Activated T-helper 9 cell treated with anti-CD3 and anti-CD28 coated beads, Interleukin-2, amount 50 U/mL, for 16 hours (primary cell): Measurements from ENCODE around the gene RPTOR.
"Not testable (repeated sequence)": the region's sequence is repeated elsewhere in the genome, so short reads cannot be mapped to it uniquely, and the experiment has no call there.

Experiments
- DNase-seq: peaks from one replicate; pipeline ENCODE4 v3.0.0-alpha.2; 2020; ENCODE audit warnings: low read depth

RPTOR gene

DNA sequence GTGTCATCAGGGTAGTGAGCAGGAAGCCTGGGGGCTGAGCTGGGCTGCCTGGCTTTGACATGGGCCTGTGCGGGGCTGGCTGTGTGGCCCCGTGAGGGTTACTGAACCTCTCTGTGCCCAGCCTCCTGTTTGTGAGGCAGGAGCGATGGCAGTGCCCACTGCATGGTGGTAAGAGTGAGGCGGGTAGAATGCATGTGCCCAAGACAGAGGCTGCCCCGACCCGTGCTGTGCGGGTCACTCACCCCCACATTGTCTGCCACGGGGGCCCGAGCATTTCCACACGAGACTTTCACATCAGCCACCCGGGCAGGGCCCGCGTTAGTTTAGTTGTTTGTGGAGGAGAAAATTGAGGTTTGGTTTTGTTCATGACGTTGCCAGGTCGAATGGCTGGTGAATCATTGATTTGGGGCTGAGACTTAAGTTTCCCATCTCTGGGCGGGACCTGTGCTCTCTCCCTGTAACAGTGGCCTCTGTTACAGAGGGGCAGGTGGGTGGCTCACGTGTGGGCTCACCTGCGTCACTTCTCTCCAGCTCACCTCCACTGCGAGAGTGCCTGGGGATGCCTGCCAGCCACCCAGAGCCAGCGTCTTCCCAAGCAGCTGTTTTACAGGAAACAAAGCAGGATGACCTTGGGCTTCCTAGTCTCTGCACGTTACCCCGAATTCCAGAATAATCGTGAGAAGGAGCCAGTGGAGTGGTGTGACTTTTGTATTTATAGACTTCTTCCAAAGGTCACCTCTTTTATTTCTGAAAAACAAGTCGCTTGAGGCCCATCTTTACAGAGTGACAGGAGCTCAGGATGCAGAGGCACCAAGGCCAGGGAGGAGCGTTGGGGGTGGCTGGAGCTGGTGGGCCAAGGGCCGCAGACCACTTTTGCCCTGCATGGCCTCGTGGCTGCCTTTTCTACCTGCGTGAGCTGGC lies 150.6 kb downstream of the RPTOR start:
- no peak for DNase-seq

DNA sequence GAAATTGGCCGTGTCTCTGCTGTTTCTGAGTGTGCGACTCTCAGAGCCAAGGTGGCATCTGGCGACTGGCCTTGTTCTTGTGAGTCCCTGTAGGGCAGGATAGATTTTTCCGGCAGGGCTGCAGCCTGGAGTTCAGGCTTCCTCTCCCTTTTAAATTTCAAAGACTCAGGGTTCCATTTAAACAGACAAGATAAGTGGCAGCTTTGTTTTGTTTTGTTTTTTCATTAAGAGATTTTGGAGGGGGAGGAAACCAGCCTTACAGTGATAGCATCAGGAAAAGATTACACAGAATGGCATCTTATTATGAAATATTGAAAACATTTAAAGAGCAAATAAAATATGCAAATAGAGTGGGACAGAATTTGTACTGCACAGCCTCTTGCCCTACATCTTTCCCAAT lies 151.3 kb downstream of the RPTOR start:
- no peak for DNase-seq

DNA sequence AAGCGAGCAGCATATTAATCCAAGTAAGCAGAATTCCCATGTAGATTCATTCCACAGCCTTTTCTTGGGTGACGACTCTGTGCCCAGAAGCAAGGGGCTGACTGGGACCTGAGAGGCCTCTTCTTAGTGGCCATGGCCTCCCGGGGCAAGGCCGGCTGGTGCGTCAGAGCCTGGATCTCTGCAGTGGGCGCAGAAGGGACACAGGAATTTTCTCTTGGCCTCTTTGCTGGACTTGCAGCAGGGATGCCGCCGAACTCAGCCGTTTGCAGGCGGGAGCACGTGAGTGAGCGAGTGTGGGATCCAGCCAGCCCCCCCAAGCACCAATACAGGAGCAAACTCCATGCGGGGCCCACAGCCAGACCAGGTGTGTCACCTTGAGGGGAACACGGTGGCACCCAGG lies 151.8 kb downstream of the RPTOR start:
- DNase-seq = no peak

DNA sequence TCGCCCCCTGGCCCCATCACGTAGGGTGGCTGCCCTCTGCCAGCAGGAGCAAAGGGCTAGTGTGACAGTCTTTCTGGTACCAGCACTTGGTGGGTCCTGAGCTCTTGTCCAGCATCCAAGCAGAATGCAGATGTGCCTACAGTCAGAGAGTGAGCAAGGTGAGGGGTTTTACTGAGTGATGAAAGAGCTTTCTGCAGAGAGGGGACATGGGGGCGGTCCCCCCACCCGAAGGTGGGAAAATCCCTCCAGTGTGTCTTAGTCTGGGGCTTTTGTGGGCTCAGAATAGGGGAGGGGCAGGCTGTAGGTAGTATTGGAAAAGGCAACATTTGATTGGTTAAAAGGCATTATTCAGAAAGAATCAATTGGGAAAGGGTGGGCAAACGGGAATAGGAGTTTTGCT lies 152.3 kb downstream of the RPTOR start:
- no peak for DNase-seq

DNA sequence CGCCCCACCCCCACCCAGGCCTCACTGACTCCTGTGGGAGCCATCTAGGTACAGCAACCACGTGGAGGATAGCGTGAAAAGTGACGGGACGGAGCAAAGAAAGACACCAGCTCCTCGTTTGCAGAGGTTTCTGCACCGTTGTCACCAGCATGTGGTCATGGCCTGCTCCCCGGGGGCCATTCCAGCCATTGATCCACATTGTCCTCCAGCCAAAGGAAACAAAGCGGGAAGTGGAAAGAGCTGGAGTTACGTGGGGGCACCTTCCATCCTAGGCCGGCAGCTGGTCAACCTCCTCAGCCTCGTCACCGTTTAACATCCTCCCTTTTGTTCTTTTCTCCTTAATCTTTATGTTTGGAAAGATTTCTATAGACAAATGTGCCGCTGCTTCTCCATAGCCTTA lies 153.7 kb downstream of the RPTOR start:
- no peak for DNase-seq

DNA sequence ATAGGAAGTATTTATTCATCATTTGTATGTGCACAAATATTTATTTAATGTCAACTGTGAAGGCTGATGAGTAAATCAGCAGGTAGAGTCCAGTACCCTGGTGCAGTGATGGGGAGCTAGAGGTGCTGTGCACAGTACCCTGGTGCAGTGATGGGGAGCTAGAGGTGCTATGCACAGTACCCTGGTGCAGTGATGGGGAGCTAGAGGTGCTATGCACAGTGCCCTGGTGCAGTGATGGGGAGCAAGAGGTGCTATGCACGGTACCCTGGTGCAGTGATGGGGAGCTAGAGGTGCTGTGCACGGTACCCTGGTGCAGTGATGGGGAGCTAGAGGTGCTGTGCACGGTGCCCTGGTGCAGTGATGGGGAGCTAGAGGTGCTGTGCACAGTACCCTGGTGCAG lies 154.6 kb downstream of the RPTOR start:
- DNase-seq = not testable (repeated sequence)

DNA sequence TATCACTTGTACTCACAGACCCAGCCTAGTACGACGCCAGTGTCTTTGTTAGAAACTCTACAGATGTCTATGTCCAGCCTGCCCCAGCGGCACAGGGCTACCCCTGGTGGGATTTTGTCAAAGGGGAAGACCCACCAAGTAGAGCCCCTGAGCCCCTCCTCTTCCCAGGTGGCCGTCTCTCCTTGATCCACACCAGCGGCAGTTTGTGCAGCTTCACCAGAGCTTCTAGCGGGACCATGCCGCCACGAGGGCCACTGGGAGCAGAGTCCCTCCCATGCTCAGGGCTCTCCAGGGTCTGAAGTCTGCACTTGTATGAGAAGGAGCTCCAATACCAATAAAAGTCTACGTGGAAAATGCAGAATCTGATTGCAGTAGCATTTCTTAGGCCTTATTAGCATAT lies 157.1 kb downstream of the RPTOR start:
- DNase-seq = no peak

DNA sequence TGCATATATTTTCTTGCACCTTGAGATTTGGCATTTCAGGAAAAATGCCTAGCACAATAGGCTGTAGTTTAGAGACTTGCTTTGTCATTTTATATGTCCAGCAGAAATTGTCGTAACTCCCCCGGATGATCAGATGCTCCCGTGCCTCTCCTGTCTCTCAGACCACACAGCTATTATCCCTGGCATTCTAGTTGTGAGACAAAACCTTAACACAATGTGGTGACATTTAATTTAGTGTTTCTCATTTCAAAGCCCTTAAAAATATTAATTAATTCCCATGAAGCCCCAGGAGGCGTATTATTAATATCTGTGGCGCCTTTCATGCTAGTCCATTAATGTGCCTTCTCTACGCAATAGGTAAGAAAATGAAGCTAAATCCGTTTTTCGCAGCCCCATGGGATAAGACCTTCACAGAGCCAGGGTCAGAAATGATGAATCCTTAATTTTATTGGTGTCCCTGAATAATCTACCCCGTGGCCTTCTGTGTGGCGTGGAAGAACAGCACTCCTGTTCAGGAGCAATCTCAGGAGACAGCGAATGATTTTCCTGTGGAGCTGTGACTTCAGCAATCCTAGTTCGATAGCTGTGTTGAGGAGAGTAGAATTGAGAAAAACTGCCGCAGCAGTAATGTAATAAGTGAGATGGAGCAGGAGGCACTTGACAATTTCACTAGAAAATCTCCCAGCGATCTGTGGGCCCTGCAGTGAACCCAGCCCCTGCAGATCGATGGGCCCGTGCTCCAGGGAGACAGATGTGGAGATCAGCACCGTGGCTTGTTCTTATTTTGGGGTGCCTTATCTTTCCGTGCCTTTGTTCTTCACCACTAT lies 157.9 kb downstream of the RPTOR start:
- no peak for DNase-seq

DNA sequence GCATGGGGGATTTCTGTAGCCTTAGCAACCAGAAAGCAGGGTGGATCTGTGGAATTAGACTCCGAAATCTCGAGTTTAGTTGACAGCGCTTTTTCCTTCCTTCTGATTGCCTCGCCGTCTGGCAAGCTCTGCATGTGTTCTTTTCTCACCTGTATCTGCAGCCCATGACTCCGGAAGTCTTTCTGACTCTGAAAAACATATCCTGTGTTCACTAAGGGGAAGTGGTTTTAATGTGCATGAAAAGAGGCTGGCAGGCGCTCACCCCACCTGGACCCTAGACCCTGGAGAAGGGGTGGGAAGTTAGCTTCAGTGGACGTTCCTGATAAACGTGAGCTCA lies 158.5 kb downstream of the RPTOR start:
- no peak for DNase-seq

DNA sequence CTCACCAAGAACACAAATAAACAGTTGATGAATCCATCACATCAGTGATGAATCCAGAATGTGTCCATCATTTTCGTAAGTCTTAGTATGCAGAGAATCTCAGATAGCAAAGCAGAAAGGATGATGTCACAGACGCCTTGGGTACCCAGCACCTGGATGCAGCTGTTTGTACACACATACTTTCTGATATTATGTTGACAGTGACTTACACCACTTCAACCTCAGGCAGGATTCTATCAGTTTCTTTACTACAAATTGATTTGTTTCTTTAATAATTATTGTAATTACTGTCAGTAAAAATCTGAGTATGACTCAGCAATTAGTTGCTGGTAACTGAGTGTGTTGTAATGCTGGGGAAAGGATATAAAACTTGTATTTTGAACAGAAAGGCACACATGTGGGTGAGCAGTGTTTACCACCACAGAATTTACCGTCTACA lies 159.8 kb downstream of the RPTOR start:
- no peak for DNase-seq

DNA sequence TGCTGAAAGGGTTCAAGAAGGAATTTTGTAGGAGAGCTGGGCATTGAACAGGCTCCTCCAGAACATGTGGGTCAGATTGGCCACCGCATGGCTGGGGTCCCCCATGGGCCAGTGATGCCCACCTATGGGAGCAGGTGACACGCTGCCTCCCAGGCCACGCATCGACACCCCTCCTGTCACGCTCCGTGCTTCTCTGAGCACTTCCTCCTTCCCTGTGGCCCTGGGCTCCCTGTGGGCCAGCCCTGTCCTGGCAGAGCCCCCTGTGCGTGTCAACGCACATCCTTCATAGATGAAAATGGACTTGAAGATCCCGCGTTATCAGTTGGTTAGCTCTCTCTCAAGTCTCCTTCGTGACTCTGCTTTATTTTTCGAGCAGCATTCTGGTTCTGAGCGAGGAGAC lies 160.3 kb downstream of the RPTOR start:
- DNase-seq = no peak

DNA sequence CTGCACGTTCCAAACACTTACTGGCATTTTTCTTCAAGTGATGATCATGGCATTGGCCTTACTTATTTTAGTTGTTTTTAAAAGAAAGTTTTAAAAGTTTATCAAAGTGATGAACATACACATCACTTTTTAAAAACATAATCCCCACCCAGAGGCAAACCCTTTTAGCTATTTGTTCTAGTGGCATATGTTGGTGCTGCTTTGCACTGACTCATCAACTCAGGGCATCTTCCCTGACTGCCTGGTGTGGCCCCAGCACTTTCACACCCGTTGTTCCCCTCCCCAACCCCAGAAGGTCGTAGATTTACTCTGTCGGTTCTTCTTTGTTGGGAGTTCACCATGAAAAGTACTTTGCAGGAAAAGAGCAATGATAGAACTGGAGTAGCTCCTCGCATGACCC lies 161.3 kb downstream of the RPTOR start:
- DNase-seq = no peak

DNA sequence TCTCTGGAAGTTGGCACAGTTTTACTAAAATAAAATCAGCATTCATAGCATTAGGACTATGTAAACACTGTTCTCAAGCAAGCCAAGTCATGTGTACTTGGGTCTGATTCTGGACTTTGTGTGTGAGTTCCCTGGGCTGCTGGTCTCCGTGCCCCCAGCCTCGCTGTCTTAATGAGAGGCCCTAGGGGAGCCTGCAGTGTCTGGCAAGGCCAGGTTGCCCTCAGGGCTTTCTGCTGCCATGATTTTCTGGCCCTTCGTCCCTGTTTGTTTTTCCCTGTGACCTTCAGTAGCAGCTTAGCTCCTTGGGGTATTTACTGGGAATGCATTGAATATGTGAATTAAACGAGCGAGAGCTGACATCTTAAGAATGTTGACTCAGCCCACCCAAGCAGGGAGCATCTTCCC lies 161.8 kb downstream of the RPTOR start:
- DNase-seq = no peak

DNA sequence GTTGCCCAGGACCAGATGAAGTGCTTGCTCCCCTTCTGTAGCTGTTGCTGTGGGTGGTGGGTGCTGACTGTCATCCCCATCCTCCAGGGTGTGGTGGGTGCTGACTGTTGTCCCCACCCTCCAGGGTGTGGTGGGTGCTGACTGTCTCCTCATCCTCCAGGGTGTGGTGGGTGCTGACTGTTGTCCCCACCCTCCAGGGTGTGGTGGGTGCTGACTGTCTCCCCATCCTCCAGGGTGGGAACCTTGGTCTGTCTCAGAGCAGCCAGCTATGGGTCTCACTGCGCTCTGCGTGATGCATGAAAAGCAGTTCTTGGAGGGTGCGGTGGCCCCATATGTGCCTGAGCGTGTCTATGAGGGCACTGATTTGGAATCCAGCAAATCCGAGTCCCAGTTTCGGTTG lies 163.8 kb downstream of the RPTOR start:
- DNase-seq = no peak

DNA sequence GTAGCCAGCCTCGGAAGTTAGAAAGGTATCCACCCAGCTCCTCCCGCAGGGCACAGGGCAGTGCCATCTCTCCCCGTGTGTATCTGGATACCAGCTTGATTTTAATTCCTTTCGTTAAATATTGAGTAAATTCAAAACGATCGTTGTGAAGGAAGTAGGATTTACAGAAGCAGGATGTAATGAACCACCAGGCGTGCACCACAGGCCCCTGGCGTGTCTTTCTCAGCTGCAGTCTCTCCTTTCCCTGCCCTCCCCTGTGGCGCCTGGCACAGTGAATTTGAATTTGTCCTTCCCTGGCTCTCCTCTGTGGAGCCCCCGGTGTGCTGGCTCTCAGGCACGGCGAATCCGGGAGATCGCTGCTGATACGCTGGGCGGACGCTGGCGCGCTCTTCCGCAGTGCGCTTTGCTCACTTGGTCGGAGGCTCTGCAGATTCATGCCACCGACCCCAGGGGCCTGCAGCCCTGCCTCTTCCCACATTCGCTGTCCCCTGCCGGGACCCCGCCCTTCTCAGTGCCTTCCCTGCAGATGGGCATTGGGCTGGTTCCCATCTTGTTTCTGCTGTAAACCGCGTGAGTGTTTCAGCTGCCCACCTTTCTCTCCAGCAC lies 164.6 kb downstream of the RPTOR start:
- no peak for DNase-seq

DNA sequence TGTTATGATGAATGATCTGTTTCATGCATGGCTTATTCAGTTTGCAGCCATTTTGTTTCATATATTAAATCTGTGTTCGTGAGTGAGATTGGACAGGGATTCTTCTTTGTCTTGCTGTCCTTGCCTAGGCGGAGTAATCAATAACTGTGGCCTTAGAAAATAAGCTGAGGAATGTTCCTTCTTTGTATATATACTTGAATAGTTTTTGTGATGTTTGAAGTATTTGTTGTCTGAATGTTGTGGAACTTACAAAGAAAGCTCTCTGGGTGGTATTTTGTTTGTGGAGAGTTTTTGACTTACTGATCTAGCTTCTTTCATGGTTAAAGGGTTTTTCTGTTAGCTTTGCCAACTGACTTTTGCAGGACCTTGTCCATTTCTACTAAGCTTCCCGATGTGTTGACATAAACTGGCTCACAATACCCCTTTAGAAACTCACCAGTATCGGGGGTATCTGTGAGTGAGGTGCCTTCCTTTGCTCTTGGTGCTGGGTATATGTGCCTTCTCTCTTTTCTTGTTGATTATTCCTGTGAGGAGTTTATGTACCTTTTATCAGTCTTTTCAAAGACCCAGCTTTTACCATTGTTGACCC lies 166.2 kb downstream of the RPTOR start:
- no peak for DNase-seq

DNA sequence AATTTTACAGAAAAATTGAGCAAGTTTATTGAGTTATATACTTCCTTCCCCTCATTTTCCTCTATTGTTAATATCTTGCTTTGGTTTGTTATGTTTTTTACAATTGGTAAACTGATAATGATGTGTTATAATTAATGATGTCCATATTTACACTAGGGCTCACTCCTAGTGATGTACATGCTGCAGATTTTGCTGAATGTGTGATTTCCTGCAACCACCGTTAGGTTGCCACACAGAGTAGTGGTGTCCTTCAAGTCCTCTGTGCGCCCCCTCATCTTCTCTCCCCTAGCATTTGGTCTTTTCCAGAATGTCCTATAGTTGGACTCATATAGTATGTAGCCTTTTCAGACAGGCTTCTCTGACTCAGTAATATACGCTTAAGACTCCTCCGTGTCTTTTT lies 167.5 kb downstream of the RPTOR start:
- DNase-seq = no peak

DNA sequence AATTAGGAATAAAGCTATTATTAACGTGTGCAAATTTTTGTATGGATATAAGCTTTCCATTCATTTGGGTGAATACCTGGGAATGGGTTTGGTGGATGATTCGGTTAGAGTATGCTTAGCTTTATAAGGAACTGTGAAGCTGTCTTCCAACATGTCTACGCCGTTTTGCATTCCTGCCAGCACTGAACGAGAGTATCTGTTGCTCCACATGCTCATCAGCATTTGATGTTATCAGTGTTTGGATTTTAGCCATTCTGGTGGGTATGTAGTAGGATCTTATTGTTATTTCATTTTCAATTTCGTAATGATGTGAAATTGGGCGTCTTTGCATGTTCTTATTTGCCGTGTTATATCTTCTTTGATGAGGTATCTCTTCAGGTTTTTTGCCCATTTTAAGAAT lies 168.0 kb downstream of the RPTOR start:
- no peak for DNase-seq

DNA sequence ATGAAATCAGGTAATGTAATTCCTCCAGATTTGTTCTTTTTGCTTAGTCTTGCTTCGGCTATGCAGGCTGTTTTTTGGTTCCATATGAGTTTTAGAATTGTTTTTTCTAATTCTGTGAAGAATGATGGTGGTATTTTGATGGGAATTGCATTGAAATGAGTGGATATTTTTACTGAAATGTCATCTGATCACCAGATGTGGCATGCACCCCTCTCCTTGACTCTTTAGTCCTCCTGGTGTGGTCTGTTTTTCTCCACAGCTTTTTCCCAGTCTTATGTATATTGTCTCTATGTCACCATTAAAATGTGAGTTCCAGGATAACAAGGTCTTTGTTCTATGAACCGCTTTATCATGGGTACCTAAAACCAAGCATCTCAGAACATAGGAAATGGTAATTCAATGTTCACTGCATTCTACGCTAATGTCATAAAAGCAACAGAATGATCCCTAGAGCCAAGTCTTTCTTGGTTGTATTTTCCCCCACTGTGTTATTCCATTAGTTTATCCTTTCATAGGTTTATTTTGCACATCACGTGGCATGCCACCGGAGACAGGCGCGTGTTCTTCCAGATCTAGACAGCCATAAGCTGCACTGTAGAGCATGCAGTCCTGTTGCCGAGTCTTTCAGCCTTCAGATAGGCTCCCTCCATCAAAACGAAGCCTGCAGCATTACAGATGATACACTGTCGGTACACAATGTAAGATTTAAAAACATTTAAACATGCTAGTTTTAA lies 172.5 kb downstream of the RPTOR start:
- no peak for DNase-seq

DNA sequence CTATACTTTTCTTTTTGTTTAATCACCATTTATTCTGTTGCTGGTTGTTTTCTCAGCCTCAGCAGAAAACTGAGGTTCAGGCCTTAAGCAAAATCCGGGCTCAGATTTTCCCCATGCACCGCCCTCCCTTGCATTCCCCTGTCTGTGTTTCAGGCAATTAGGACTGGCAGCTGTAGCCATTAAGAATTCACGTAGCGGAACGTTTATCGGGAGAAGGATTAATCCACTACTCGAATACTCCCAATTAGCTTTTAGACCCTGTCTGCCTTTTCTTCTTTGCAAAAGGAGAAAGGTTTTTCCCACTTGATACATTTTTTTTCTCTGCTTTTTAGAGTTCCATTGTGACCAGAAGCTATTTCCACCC lies 173.1 kb downstream of the RPTOR start:
- DNase-seq = no peak

DNA sequence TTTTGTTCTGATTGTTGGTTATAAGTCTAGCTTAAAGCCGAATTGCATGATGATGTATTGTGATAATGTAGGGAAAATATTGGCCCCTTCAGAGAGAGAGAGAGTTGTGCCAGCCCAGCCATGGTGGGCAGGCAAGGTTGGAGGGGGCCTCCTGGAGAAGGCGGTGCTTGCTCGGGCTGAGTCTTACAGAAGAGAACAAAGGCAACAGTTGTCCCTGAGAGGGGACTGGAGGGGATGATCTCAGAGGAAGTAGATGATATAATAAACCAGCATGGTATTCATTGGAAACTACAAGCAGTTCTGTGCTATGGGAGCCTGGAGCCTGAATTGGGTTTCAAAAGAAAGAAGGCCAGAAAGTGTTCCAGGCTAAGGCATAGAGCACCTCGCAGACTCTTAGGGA lies 173.8 kb downstream of the RPTOR start:
- DNase-seq = no peak

DNA sequence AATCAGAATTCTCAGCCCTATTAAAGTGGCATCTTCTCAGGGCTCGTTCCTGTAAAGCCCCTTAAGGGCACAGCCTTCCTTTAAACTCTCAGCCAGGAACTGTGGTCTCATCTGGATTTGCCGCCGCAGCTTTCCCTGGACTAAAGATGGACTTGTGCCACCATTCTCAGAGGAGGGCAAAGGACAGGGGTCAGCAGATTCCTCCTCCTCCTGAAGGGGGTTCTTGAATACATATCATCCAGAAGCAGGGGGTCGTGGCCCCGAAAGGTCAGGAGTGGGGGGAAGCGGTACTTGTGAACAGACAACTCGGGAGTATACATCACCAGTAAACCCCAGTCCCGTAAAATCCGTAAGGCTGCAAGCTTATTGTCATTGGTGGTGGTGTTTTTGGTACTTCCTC lies 174.8 kb downstream of the RPTOR start:
- no peak for DNase-seq
